Hepatocyte (in vitro differentiated cells): Measurements from ENCODE around the gene WASL. TPM values are rescaled to one million over a fixed set of nuclear protein-coding genes. Genes with fewer than 3 reads are reported as not detected.

Experiments
- polyA plus RNA-seq: library from polyadenylated mRNA; unstranded; fragments of >200 nt; fragmentation: Nextera tagmentation; extraction: Ambion mirVana; gene quantifications from 2 replicates; pipeline ENCODE4 v1.2.1, GENCODE V29; 2016
- small RNA-seq: library from RNA; depleted of rRNA; stranded (forward); fragments of <200 nt; gene quantifications from one replicate; pipeline ENCODE3, GENCODE V24; 2014
- total RNA-seq: library from RNA; depleted of rRNA; stranded (reverse); fragments of >200 nt; gene quantifications from 2 replicates; pipeline ENCODE4 v1.2.3, GENCODE V29; 2014

The WASL gene
- total and polyA plus RNA-seq, 2 experiments from 2014 or later, result 36.8 to 48.9 TPM

Small RNA genes lying within 50 kb of the gene (small RNA-seq; reads per million reads assigned to genes)
- gene RNU6-11P, result not detected

Other genes with a start within 250 kb of the WASL start
- gene IQUB, start 214.4 kb downstream of the WASL start, total RNA-seq, result 1.0 and 2.2 TPM in 2 replicates
- 0.79 and 0.97 TPM in 2 replicates for gene IQUB, start 214.4 kb downstream of the WASL start, polyA plus RNA-seq
- gene NDUFA5, start 191.2 kb downstream of the WASL start, total RNA-seq, result 94.9 and 104 TPM in 2 replicates
- 127 and 137 TPM in 2 replicates for gene NDUFA5, start 191.2 kb downstream of the WASL start, polyA plus RNA-seq
- gene ASB15, start 147.2 kb downstream of the WASL start, total RNA-seq, result not detected in 2 replicates
- 0.04 TPM in 1 of 2 replicates, not detected in the other for gene ASB15, start 147.2 kb downstream of the WASL start, polyA plus RNA-seq
- 0.04 TPM in 1 of 2 replicates, not detected in the other for gene LMOD2, start 93.1 kb downstream of the WASL start, total RNA-seq
- gene LMOD2, start 93.1 kb downstream of the WASL start, polyA plus RNA-seq, result not detected in 2 replicates
- gene HYAL4, start 96.2 kb upstream of the WASL start, total RNA-seq, result 0.07 TPM in 1 of 2 replicates, not detected in the other
- gene HYAL4, start 96.2 kb upstream of the WASL start, polyA plus RNA-seq, result not detected in 2 replicates
- 0.28 TPM in 1 of 2 replicates, not detected in the other for gene SPAM1, start 176.2 kb upstream of the WASL start, total RNA-seq
- not detected in 2 replicates for gene SPAM1, start 176.2 kb upstream of the WASL start, polyA plus RNA-seq